PC-3 (cell line): ENCODE measurements around the gene PSKH1.

ENCODE experiments used
- EZH2 ChIP-seq: fragments of 300-600 bp; sonication (generic); IDR thresholded peaks from one replicate; pipeline ENCODE4 v1.6.1; 2017; ENCODE audit warnings: antibody characterized with exemption, mild to moderate bottlenecking, low read length; ENCODE audit not compliant: unreplicated experiment
- EZH2phosphoT487 ChIP-seq: fragments of 300-600 bp; sonication (generic); IDR thresholded peaks from 2 replicates; pipeline ENCODE4 v1.6.1; 2018; ENCODE audit warnings: mild to moderate bottlenecking, antibody characterized with exemption, low read length, borderline replicate concordance
- TF ChIP-seq, protein P1 (sequence below): fragments of 300-600 bp; sonication (generic); conservative IDR thresholded peaks from 2 replicates; pipeline ENCODE4 v1.5.1; 2017; ENCODE audit warnings: antibody characterized with exemption, low read depth, mild to moderate bottlenecking, low read length

GRCh38 chr16:67968400-67969253, 75.6 kb downstream of the PSKH1 start, which contains the start of gene SLC12A4:
- TF ChIP-seq, protein P1, sequence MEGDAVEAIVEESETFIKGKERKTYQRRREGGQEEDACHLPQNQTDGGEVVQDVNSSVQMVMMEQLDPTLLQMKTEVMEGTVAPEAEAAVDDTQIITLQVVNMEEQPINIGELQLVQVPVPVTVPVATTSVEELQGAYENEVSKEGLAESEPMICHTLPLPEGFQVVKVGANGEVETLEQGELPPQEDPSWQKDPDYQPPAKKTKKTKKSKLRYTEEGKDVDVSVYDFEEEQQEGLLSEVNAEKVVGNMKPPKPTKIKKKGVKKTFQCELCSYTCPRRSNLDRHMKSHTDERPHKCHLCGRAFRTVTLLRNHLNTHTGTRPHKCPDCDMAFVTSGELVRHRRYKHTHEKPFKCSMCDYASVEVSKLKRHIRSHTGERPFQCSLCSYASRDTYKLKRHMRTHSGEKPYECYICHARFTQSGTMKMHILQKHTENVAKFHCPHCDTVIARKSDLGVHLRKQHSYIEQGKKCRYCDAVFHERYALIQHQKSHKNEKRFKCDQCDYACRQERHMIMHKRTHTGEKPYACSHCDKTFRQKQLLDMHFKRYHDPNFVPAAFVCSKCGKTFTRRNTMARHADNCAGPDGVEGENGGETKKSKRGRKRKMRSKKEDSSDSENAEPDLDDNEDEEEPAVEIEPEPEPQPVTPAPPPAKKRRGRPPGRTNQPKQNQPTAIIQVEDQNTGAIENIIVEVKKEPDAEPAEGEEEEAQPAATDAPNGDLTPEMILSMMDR, result no peak
- TF ChIP-seq EZH2, result no peak
- TF ChIP-seq EZH2phosphoT487, result no peak
